CD4-positive, alpha-beta T cell (primary cell): Measurements from ENCODE around the gene ITSN1. TPM values are rescaled to one million over a fixed set of nuclear protein-coding genes. Genes with fewer than 3 reads are reported as not detected.

ENCODE experiments used
- ATAC-seq: fragments of 200-7000 bp; cut with Tn5 transposase; one replicate; pipeline ENCODE4 v1.10.0; 2022; ENCODE audit warnings: mild to moderate bottlenecking; ENCODE audit not compliant: poor library complexity
- CTCF ChIA-PET: fragments of 350-600 bp; sonication (Branson Sonifier 250); formaldehyde crosslinking; loops from one replicate; lab custom pipeline; 2021; ENCODE audit warnings: antibody characterized with exemption, inconsistent platforms; lab: Charles Lee
- POLR2A ChIA-PET: fragments of 350-600 bp; sonication (Branson Sonifier 250); formaldehyde crosslinking; loops from one replicate; lab custom pipeline; 2021; ENCODE audit warnings: antibody characterized with exemption, inconsistent platforms; lab: Charles Lee
- DNase-seq, 14 experiments: peaks; one replicate each; pipeline ENCODE4 v3.0.0-alpha.2; 2013 to 2020; ENCODE audit warnings: mixed read lengths in 2 of 14
- H3K27ac ChIP-seq, 2 donors: one replicate each; pipeline versions ENCODE4 v1.5.1 to v1.7.0; 2013; ENCODE audit warnings: low read length in 2 of 2, low read depth in 1 of 2, mild to moderate bottlenecking in 1 of 2
- H3K27me3 ChIP-seq, 2 experiments: 1 replicate in 1 of 2; 2 replicates in 1 of 2; pipeline versions ENCODE4 v1.6.1 to v1.7.0; 2013; ENCODE audit warnings: low read length in 2 of 2, control low read depth in 1 of 2, mild to moderate bottlenecking in 1 of 2, moderate library complexity in 1 of 2; ENCODE audit not compliant: insufficient read depth in 2 of 2, control insufficient read depth in 1 of 2
- H3K36me3 ChIP-seq: one replicate; pipeline ENCODE4 v1.6.1; 2013; ENCODE audit warnings: low read length, control low read depth; ENCODE audit not compliant: insufficient read depth
- H3K4me1 ChIP-seq: one replicate; pipeline ENCODE4 v1.6.1; 2013; ENCODE audit warnings: low read length, control low read depth; ENCODE audit not compliant: insufficient read depth
- H3K4me3 ChIP-seq: one replicate; pipeline ENCODE4 v1.5.1; 2013; ENCODE audit warnings: mild to moderate bottlenecking, low read length, moderate library complexity
- H3K9me3 ChIP-seq, 2 experiments: 1 replicate in 1 of 2; 2 replicates in 1 of 2; pipeline versions ENCODE4 v1.6.1 to v1.7.0; 2013; ENCODE audit warnings: low read length in 2 of 2, mild to moderate bottlenecking in 2 of 2, control low read depth in 1 of 2, moderate library complexity in 1 of 2; ENCODE audit not compliant: control insufficient read depth in 1 of 2, insufficient read depth in 1 of 2
- H3K27ac Mint-ChIP-seq: one replicate; pipeline ENCODE4 v1.8.0; 2020; ENCODE audit warnings: mixed read lengths
- H3K27me3 Mint-ChIP-seq: one replicate; pipeline ENCODE4 v1.8.0; 2021; ENCODE audit warnings: mixed read lengths
- H3K36me3 Mint-ChIP-seq: one replicate; pipeline ENCODE4 v1.8.0; 2021; ENCODE audit warnings: low read depth, mixed read lengths
- H3K4me1 Mint-ChIP-seq: one replicate; pipeline ENCODE4 v1.8.0; 2021; ENCODE audit warnings: low read depth, mixed read lengths
- H3K4me3 Mint-ChIP-seq: one replicate; pipeline ENCODE4 v1.8.0; 2020; ENCODE audit warnings: mild to moderate bottlenecking, mixed read lengths
- H3K9me3 Mint-ChIP-seq: one replicate; pipeline ENCODE4 v1.8.0; 2020; ENCODE audit warnings: mixed read lengths
- CTCF ChIP-seq: fragments of 200-600 bp; IDR thresholded peaks from one replicate; pipeline ENCODE4 v1.8.0; 2022; ENCODE audit warnings: antibody characterized with exemption, mild to moderate bottlenecking
- intact Hi-C, 2 experiments: fragments of 100-400 bp; cut with DNase I in 1 of 2; cut with micrococcal nuclease in 1 of 2; formaldehyde crosslinking; loops; one replicate each; pipeline versions ENCODE4 v1.15.1 to v1.9.0; 2023 to 2025; cut with DNase I, micrococcal nuclease
- total RNA-seq, 174 experiments: library from RNA in 2 of 174; stranded (reverse) in 2 of 174; gene quantifications; one replicate each; pipeline ENCODE4 v1.2.3 and lab custom pipeline; 2021 to 2026

The ITSN1 gene
- total RNA-seq, 2 experiments from 2014 or later, result 2.1 to 3.0 TPM

DNA sequence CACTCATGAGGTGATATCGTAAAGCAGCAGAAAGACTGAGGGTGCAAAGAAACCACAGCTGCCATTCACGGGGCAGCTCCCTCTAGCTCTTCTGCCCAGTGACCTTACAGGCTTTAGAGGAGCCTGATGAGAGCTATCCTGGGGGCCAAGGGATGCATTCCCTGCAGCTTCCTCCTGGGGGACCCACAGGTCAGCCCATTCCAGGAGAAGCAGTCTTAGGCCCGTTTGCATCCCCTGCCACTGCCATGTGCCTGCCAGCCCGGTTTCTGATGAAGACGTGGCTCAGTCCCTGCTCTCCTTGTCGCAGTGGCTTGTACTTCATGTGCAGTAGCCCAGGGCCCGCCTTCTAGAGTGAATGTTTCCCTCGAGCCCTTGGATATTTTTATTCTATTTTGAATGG lies 250.6 kb downstream of the ITSN1 start:
- Histone ChIP-seq H3K4me3 (no peak overlapping the region), H3K27me3 (no peaks in the 10 kb centered on the region), H3K27ac (no peak overlapping the region), H3K36me3 (no peaks in the 10 kb centered on the region), H3K4me1 (peaks cover 7% of the 10 kb centered on the region), H3K9me3 (no peaks in the 10 kb centered on the region)
- TF ChIP-seq CTCF, result no peak
- Mint-ChIP-seq H3K9me3 (no peaks in the 10 kb centered on the region), H3K36me3 (no peaks in the 10 kb centered on the region), H3K27ac (no peak overlapping the region), H3K4me1 (peaks cover 11% of the 10 kb centered on the region), H3K4me3 (no peak overlapping the region), H3K27me3 (no peaks in the 10 kb centered on the region)
- ATAC-seq (no peak), DNase-seq (no peak)
- intact Hi-C loops, result loop anchor here in 1 of 2 experiments (10.0 kb wide), 1 partner anchor 248 kb away; the partner anchor contains the start of genes CRYZL1 and ITSN1
- ChIA-PET CTCF (interaction anchor here (1.8 kb wide), 1 partner anchor 31 kb away, joined by 4 read pairs; no protein-coding TSS in a partner anchor), POLR2A (no interaction called here)

GRCh38 chr21:33893917-33894316 lies 251.6 kb downstream of the ITSN1 start:
- H3K27ac Mint-ChIP-seq, result no peak overlapping the region
- ChIA-PET POLR2A (interaction anchor here (1.1 kb wide), 1 partner anchor 293 kb away, joined by 3 read pairs; no protein-coding TSS in a partner anchor), CTCF (no interaction called here)
- DNase-seq (no peak), ATAC-seq (no peak)
- Histone ChIP-seq H3K27ac (no peak overlapping the region), H3K36me3 (no peaks in the 10 kb centered on the region), H3K9me3 (no peaks in the 10 kb centered on the region), H3K4me1 (peaks cover 7% of the 10 kb centered on the region), H3K4me3 (no peak overlapping the region), H3K27me3 (no peaks in the 10 kb centered on the region)
- no peaks in the 10 kb centered on the region for H3K9me3 Mint-ChIP-seq
- no peaks in the 10 kb centered on the region for H3K27me3 Mint-ChIP-seq
- TF ChIP-seq CTCF, result no peak
- intact Hi-C loops, result loop anchor here in 1 of 2 experiments (10.0 kb wide), 1 partner anchor 249 kb away; the partner anchor contains the start of genes CRYZL1 and ITSN1
- H3K36me3 Mint-ChIP-seq, result no peaks in the 10 kb centered on the region
- no peak overlapping the region for H3K4me3 Mint-ChIP-seq
- peaks cover 11% of the 10 kb centered on the region for H3K4me1 Mint-ChIP-seq

GRCh38 chr21:33894736-33895288 lies 252.5 kb downstream of the ITSN1 start:
- intact Hi-C loops, result loop anchor here in 1 of 2 experiments (10.0 kb wide), 1 partner anchor 250 kb away; the partner anchor contains the start of genes CRYZL1 and ITSN1
- TF ChIP-seq CTCF, result peak; percentile 54
- no peaks in the 10 kb centered on the region for H3K27me3 ChIP-seq
- DNase-seq, result peak; percentile 27 to 76 (median 54)
- Mint-ChIP-seq H3K27me3 (no peaks in the 10 kb centered on the region), H3K36me3 (no peaks in the 10 kb centered on the region), H3K9me3 (no peaks in the 10 kb centered on the region), H3K4me1 (peaks cover 11% of the 10 kb centered on the region), H3K27ac (peak overlapping the region; percentile 76), H3K4me3 (peak overlapping the region; percentile 82)
- peak; percentile 100 for ATAC-seq
- peaks cover 7% of the 10 kb centered on the region for H3K4me1 ChIP-seq
- no peaks in the 10 kb centered on the region for H3K9me3 ChIP-seq
- H3K36me3 ChIP-seq, result no peaks in the 10 kb centered on the region
- peak overlapping the region; percentile 13 for H3K4me3 ChIP-seq
- H3K27ac ChIP-seq, result no peak overlapping the region
- ChIA-PET POLR2A (interaction anchor here (0.6 to 1.1 kb wide), 2 partner anchors 9 to 292 kb away, joined by 3 read pairs; no protein-coding TSS in a partner anchor), CTCF (interaction anchor here (1.1 kb wide), 1 partner anchor 12 kb away, joined by 3 read pairs; no protein-coding TSS in a partner anchor)
